Measurements from ENCODE around the gene HSD17B8.

GRCh38 chr6:33174784-33175183 lies 29.7 kb upstream of the HSD17B8 start:
- no peak for TF ChIP-seq EZH2 (IDR thresholded peaks at IDR 0.05)
- TF ChIP-seq POLR2AphosphoS5 (IDR thresholded peaks at IDR 0.05; ENCODE audit: borderline replicate concordance, low read depth, low read length), result no peak
- TF ChIP-seq FOXP2 (optimal IDR thresholded peaks at IDR 0.05; ENCODE audit: control extremely low read depth, extremely low read length, insufficient read depth), result no peak

Data from SK-N-MC (cell line).